HG03432 (cell line): Measurements from ENCODE around the gene NMNAT3.
A peak's percentile ranks its signal among the peaks of the same experiment; 100 is the strongest.

ENCODE experiments used
- ATAC-seq: cut with Tn5 transposase; IDR thresholded peaks from one replicate; pipeline ENCODE4 v1.9.1; 2021; ENCODE audit warnings: mild to moderate bottlenecking, moderate library complexity; ENCODE audit not compliant: unreplicated experiment

Gene NMNAT3

DNA sequence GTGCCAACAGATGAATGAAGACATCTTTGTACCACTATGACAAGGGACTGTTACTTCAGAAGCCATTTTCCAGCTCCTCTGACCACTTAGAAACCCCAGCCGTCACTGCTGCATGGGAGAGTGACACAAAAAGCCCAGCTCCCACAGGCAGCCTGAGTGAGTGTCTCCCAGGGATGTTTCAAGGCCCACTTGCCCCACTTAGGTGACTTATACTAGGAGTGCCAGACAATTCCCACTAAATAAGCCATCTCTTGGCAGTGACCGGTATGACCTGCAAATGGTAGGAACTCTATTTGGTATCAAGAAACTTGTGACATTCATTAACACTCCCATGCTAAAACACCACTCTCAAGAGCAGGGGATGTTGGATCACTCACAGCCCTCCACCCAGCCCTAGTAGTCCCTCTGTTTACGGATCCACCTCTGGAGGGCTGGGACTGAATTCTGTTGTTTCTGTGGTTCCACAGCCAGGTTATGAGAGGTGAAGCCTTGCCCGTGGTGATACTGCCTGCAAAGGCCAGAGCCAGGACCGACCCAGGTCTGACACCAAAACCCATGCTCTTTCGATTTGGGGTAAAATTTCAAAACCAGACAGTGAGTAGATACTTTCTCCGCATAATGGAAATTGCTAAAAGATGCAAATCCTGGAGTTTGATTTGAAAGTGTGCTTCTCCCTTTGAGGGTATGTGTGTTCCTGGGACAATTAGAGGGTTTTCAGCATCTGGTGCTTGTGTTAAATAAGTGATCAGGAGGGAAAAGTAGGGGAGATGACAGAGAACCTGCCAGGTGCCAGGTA, 152.7 kb downstream of the NMNAT3 start:
- no peak for ATAC-seq

DNA sequence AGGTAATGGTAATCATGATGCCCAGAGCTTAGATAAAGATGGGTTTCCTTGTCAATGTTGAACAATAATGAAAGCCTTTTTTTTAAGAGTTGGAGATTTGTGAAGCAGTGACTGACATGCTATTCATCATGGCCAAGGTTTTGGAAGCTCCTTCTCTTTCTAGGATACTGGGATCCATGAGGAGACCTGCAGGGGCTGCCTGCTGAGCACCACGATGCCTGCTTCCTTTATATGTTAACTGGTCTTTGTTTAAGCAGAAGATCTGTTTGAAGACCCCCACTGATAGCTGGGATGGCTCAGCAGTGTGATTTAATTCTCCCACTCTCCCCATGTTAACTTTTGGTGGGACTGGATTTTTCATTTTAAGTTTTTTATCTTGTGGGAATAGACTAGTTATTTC, 154.1 kb downstream of the NMNAT3 start:
- no peak for ATAC-seq

DNA sequence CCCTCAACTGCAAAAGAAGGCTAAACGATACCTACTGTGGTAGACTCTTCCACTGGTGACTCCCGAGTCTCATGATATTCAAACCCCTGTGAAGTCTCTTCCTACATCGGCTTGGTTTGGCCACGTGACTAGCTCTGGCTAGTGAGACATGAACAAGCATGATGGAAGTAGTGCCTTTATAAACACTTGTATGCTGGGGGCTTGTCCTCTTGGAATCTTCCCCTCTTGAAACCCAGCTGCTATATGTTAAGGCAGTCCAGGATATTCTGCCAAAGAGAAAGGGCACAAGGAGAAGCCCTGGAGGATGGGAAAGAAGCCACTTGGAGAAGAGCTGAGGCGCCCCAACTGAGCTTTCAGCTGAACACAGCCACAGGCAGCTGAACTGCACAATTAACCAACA, 154.6 kb downstream of the NMNAT3 start:
- no peak for ATAC-seq

DNA sequence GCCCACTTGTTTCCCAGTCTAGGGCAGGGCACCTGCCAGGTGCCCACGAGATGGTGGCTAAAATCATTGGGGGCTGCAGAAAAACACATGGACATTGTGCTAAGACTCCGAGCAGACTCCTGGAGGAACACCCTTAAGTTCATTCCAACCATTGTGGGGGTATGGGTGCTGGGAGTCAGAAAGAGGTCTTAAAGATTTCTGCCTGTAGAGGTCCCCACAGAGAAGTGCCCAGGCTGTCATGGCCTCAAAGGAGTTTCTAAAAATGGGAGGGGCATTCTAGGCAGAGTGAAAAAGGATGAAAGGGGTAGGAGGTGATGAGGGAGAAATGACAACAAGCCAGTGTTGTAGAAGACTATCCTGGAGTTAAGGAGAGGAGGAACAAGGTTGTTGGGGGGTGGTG, 155.4 kb downstream of the NMNAT3 start:
- ATAC-seq: no peak

DNA sequence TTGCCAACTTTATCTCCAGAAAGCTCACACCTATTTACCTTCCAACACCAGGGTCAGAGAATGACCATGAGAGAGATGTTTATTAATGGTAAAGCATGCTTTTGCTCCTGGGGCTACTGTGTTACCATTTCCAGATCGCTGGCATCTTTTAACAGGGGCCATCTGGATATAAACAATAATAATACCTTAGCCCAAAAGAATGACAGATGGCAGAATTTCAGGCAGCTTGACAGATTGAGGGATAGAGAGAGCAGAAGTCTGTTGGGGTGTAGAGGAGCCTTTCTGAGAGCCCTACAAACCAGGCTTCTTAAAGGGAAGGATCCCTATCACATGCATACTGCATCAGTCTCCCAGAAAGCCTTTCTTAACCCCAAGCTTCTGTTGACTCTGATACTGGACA, 156.0 kb downstream of the NMNAT3 start:
- ATAC-seq: no peak

DNA sequence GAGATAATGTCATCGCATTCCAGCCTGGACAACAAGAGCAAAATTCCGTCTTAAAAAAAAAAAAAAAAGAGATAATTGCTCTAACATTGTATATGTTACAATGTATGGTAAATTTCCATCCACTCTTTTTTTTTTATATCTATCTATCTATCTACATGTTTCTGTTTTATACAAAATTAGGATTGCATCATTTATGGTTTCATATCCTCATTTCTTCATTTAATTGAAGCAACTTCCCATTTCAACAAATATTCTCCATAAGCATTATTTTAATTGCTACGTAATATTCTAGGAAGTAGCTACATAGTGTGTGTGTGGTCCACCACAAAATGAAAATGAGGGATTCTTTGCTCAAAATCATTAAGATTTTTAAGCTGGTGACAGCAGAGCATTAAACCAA, 156.6 kb downstream of the NMNAT3 start:
- no peak for ATAC-seq

DNA sequence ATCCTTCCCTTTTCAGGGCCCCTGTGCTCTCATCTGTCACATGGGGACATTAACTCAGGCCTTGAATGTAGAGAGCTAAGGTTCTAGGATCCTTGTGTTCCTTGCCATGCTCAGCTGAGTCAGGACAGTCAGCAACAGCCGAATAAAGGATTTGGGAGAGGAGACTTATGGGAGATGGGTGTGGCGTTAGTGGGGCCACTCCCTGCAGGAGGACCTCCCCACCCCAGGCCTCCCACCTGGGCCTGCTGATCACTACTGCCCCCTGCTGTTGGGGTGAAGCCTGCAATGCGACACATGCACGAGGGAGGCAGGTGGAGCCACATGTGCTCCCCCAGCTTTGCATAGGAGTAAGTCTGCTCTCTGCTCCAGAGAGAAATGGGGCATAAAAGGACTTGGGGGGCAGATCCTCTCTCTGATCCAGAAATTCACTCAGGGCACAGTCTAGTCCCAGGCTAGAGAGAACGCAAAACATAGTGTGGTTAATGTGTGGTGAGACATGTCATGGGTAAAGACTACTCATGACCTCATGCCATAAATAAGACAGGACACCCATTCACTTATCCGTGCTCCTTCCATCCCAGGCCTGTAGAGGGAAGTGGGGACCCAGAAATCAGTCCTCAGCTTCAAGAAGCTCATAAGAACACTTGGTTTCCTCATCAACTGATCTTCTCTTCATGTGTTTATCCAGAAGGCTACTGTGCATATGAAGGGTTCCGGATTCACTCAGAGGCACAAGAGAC, 157.6 kb downstream of the NMNAT3 start:
- ATAC-seq: peak; percentile 46

DNA sequence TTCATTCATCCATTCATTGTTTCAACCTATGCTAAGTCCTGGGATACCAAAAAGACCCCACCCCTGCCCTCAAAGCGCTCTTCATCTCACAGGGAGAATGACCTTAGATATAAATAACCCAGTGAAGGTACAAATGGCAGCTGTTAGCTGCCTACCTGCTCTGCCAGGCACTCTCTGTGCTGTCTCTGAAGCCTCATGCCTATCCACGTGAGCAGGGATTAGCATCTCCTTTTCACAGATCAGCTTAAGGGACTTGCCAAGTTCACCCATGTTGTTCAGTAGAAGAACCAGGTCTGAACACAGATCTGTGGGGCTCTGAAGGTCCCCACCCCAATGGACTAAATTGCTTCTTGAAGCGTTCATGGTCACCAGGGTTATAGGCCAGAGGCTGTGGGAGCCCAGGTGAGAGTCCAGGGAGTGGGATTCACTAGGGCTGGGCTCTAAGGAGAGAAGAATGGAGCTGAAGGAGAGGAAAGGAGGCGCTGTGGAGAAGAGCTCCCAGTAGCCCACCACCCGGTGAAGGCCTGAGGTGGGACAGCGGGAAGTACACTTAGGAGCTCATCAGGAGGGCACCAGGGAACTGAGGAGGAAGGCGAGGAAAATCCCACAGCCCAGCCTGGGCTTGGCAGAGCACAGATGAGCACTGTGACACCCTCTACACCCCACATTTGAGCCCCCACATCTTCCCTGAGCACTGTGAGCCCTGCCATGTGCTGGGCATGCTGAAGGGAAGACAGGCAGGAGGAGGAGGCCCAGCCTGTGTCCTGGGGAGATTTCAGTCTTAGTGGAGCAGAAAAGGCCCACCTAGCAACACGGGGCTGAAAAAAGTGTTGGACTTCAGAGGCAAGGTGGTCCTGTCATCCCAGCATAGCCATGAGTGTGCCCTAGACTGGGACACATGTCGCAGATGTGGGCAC, 158.6 kb downstream of the NMNAT3 start:
- ATAC-seq: no peak

DNA sequence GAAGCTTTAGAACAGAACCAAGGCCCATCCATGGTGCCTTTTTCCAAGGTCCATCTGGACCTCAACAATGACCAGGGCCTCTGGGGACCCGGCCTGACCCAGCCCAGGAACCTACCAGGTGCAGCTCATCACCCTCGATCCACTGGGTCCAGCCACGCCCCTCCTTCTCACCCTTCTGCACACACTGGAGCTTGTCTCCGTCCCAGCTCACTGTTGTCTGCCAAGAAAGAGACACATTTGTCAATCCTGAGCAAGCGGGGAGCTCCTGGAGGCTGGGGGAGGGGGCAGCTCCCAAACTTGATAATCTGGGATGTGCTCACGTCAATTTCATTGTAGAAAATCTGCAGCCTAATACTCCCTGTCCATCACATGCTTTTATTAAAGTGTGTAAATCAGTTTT, 159.5 kb downstream of the NMNAT3 start:
- no peak for ATAC-seq

DNA sequence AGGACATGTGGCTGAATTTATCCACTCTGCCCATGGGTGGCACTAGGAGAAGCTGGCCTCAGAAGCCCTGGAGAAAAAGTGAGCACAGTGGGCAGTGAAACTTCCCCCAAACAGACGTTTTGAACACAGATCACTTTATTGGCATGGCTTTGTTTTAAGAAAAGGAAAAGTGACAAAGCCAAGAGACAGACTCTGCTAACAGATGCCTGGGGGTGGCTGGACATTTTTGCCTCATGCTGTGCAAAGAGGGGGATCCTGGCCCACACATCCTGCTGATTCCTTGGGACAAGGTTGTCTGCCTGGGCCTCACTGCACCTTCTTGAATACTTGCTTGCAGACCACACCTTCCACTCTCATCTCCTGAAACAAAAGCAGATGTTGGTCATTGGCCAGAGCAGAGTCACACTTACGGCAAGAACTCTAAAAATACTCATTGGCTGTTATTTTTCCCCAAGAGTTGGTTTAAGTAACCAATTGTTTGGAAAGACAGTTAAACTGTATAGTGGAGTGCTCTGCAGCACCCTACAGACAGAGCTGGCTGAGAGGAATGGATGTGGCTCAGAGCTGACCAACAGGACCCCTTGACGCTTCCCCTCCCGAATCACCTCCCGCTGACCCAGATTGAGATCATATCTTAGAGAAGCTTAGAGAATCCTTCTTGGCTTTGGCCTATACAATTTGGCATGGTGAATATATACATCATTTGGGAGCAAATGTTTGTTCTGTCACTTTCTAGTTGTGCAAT, 160.3 kb downstream of the NMNAT3 start:
- ATAC-seq: no peak

DNA sequence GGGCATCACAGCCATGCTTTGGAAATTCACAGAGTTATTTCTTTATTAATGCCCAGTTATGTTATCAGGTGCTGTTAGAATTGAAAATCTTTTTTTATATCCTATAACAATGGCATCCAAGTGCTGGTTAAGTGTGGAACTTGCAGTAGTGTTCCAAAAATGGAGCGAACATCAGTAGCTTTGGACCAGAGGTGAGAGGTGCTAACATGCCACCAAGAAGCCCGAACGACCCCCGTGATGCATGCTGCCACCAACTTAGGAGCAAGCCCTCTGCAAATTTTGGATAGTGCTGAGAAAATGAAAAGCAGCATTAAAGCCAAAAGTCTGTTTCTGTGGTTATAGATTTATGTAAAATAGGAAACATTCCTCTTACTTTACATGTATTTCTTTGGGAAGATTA, 163.0 kb downstream of the NMNAT3 start:
- ATAC-seq: no peak
